Transverse colon (tissue), 4 donors: ENCODE data around the gene ABCB4. TPM values are rescaled to one million over a fixed set of nuclear protein-coding genes. Genes with fewer than 3 reads are reported as not detected.
"Not testable (repeated sequence)": the region's sequence is repeated elsewhere in the genome, so short reads cannot be mapped to it uniquely, and the experiment has no call there.

Source experiments
- DNase-seq: peaks from one replicate; pipeline ENCODE4 v3.0.0-alpha.2; 2019
- H3K27ac ChIP-seq, 4 donors: fragments of 200-600 bp; sonication (generic); 2 replicates each; pipeline ENCODE4 v1.5.1; 2016 to 2018; ENCODE audit warnings: inconsistent platforms in 4 of 4
- H3K27me3 ChIP-seq: fragments of 200-600 bp; sonication (generic); 2 replicates; pipeline ENCODE4 v1.5.1; 2017; ENCODE audit warnings: inconsistent platforms
- H3K36me3 ChIP-seq, 4 donors: fragments of 200-600 bp; sonication (generic); 2 replicates each; pipeline ENCODE4 v1.5.1; 2017 to 2019; ENCODE audit warnings: inconsistent platforms in 4 of 4
- H3K4me1 ChIP-seq, 4 donors: fragments of 200-600 bp; sonication (generic); 2 replicates each; pipeline ENCODE4 v1.5.1; 2017 to 2020; ENCODE audit warnings: inconsistent platforms in 4 of 4
- H3K4me3 ChIP-seq, 4 donors: fragments of 200-600 bp; sonication (generic); 1 replicate in 1 of 4; 2 replicates in 3 of 4; pipeline versions ENCODE4 v1.5.1 to v1.6.1; 2017 to 2019; ENCODE audit warnings: inconsistent platforms in 4 of 4
- H3K9me3 ChIP-seq, 2 donors: fragments of 200-600 bp; sonication (generic); 2 replicates each; pipeline ENCODE4 v1.5.1; 2017 to 2019; ENCODE audit warnings: inconsistent platforms in 2 of 2
- EP300 ChIP-seq: sonication (generic); formaldehyde crosslinking; IDR thresholded peaks from one replicate; pipeline ENCODE4 v1.6.1; 2017; ENCODE audit warnings: antibody characterized with exemption, low read depth
- POLR2A ChIP-seq: fragments of 450-650 bp; IDR thresholded peaks from one replicate; pipeline ENCODE4 v1.6.1; 2016; ENCODE audit warnings: antibody characterized with exemption, mild to moderate bottlenecking, moderate library complexity
- POLR2AphosphoS5 ChIP-seq, 3 donors: sonication (generic); formaldehyde crosslinking; IDR thresholded peaks; one replicate each; pipeline ENCODE4 v1.6.1; 2016; ENCODE audit warnings: antibody characterized with exemption in 3 of 3
- WGBS, 2 donors: methylation state at CpG; one replicate each; pipeline ENCODE4 v1.1.5; 2018; ENCODE audit warnings: low coverage in 1 of 2; 5-methylcytosine and 5-hydroxymethylcytosine counted together
- in situ Hi-C, 4 donors: fragments of 200-750 bp; cut with MboI; loops; one replicate each; pipeline versions ENCODE4 v1.15.0 to v1.15.1; 2017; ENCODE audit warnings: low sequenced_read_pairs in 3 of 4, low pct_ligation_motif_present in 1 of 4, low pct_unique_long_range_greater_than_20kb in 1 of 4
- intact Hi-C: fragments of 100-400 bp; cut with DNase I; formaldehyde crosslinking; loops from one replicate; pipeline ENCODE4 v1.15.1; 2023; ENCODE audit warnings: low total_unique reads
- total RNA-seq, 4 donors: library from RNA; depleted of rRNA; stranded (reverse); fragments of >200 nt; gene quantifications; one replicate each; pipeline ENCODE4 v1.1.0, GENCODE V29; 2016
- TF ChIP-seq, protein P1 (sequence below), 5 experiments: fragments of 200-600 bp in 3 of 5; fragments of 450-650 bp in 2 of 5; sonication (generic) in 3 of 5; IDR thresholded peaks; 1 replicate in 2 of 5; 2 replicates in 3 of 5; pipeline ENCODE4 v1.5.1; 2016 to 2017; ENCODE audit warnings: antibody characterized with exemption in 5 of 5, inconsistent platforms in 3 of 5, mild to moderate bottlenecking in 2 of 5, moderate library complexity in 1 of 5

ABCB4 gene
- total RNA-seq, 4 donors from 2014 or later = 1.1 to 16.1 (median 2.5) TPM; not detected in 1

GRCh38 chr7:87471473-87471872 lies 4.0 kb downstream of the ABCB4 start:
- Histone ChIP-seq H3K27ac (no peak overlapping the region), H3K4me1 (peaks cover 0 to 21% (median 14%) of the 10 kb centered on the region in 4 donors), H3K9me3 (no peaks in the 10 kb centered on the region), H3K27me3 (peaks cover 8% of the 10 kb centered on the region), H3K4me3 (no peak overlapping the region), H3K36me3 (no peaks in the 10 kb centered on the region)
- TF ChIP-seq EP300 (no peak), POLR2AphosphoS5 (IDR thresholded peaks at IDR 0.05) (no peak), POLR2A (no peak)
- TF ChIP-seq, protein P1, sequence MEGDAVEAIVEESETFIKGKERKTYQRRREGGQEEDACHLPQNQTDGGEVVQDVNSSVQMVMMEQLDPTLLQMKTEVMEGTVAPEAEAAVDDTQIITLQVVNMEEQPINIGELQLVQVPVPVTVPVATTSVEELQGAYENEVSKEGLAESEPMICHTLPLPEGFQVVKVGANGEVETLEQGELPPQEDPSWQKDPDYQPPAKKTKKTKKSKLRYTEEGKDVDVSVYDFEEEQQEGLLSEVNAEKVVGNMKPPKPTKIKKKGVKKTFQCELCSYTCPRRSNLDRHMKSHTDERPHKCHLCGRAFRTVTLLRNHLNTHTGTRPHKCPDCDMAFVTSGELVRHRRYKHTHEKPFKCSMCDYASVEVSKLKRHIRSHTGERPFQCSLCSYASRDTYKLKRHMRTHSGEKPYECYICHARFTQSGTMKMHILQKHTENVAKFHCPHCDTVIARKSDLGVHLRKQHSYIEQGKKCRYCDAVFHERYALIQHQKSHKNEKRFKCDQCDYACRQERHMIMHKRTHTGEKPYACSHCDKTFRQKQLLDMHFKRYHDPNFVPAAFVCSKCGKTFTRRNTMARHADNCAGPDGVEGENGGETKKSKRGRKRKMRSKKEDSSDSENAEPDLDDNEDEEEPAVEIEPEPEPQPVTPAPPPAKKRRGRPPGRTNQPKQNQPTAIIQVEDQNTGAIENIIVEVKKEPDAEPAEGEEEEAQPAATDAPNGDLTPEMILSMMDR (IDR thresholded peaks at IDR 0.05) = no peak
- in situ Hi-C loops (no loop called here), intact Hi-C loops (no loop called here)
- WGBS, 2 donors = 83 to 87% methylated on average over 2 of the region's 2 CpGs
- DNase-seq = no peak

DNA sequence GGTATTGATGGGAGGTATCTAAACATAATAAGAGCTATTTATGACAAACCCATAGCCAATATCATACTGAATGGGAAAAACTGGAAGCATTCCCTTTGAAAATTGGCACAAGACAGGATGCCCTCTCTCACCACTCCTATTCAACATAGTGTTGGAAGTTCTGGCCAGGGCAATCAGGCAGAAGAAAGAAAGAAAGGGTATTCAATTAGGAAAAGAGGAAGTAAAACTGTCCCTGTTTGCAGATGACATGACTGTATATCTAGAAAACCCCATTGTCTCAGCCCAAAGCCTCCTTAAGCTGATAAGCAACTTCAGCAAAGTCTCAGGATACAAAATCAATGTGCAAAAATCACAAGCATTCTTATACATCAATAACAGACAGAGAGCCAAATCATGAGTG lies 6.3 kb downstream of the ABCB4 start:
- H3K4me1 ChIP-seq, H3K36me3 ChIP-seq, in situ Hi-C loops, H3K9me3 ChIP-seq, DNase-seq, H3K27ac ChIP-seq, intact Hi-C loops, H3K4me3 ChIP-seq, H3K27me3 ChIP-seq: not testable (repeated sequence)

DNA sequence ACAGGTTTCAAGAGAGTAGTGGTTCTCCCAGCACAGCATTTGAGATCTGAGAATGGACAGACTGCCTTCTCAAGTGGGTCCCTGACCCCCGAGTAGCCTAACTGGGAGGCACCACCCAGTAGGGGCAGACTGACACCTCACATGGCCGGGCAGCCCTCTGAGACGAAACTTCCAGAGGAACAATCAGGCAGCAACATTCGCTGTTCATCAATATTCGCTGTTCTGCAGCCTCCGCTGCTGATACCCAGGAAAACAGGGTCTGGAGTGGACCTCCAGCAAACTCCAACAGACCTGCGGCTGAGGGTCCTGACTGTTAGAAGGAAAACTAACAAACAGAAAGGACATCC lies 10.0 kb downstream of the ABCB4 start:
- DNase-seq, H3K36me3 ChIP-seq, H3K27ac ChIP-seq, H3K9me3 ChIP-seq, in situ Hi-C loops, H3K27me3 ChIP-seq, intact Hi-C loops, H3K4me3 ChIP-seq, H3K4me1 ChIP-seq: not testable (repeated sequence)
- 79% methylated on average over 7 of the region's 7 CpGs; no CpG with 5 or more reads in 1 of the 2 donors for WGBS, 2 donors

GRCh38 chr7:87464830-87465533 lies 10.5 kb downstream of the ABCB4 start:
- H3K4me1 ChIP-seq, intact Hi-C loops, H3K4me3 ChIP-seq, H3K36me3 ChIP-seq, in situ Hi-C loops, H3K27me3 ChIP-seq, H3K9me3 ChIP-seq, H3K27ac ChIP-seq: not testable (repeated sequence)
- DNase-seq = peak; percentile 21
- 67 to 71% methylated on average over 1 to 16 of the region's 16 CpGs for WGBS, 2 donors

DNA sequence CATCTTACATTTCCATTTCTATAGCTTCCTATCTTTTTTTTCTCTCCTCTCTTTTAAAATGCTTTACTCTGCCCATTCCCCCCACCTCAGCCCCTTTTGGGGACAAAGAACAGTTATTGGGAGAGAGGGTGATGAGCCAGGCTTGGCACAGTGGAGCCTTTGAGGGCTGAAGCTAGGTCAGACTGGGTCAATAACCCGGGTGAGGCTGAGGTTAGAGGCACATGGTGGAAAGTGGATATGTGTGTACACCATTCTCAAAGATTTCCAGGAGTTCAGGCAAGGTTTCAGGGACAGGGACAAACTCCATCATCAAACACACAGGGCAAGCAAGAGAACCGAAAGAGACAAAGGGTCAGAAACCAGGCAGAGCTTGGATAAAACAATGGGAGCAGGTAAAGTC lies 11.5 kb downstream of the ABCB4 start:
- WGBS, 2 donors = 74 to 100% methylated on average over 1 to 2 of the region's 2 CpGs
- intact Hi-C loops = no loop called here
- TF ChIP-seq EP300 = no peak
- TF ChIP-seq, protein P1 (IDR thresholded peaks at IDR 0.05) = no peak
- TF ChIP-seq POLR2A = no peak
- TF ChIP-seq POLR2AphosphoS5 (IDR thresholded peaks at IDR 0.05) = no peak

GRCh38 chr7:87460444-87460843 lies 15.0 kb downstream of the ABCB4 start:
- H3K27me3 ChIP-seq, H3K36me3 ChIP-seq, H3K27ac ChIP-seq, H3K4me3 ChIP-seq, in situ Hi-C loops, H3K9me3 ChIP-seq, intact Hi-C loops, DNase-seq, H3K4me1 ChIP-seq: not testable (repeated sequence)
- WGBS, 2 donors = 92 to 94% methylated on average over 2 to 3 of the region's 3 CpGs

More for the DNA sequence above, 11.5 kb downstream of the ABCB4 start:
- DNase-seq = no peak
- no peaks in the 10 kb centered on the region for H3K9me3 ChIP-seq
- H3K27ac ChIP-seq = no peak overlapping the region
- in situ Hi-C loops = no loop called here
- no peaks in the 10 kb centered on the region for H3K36me3 ChIP-seq
- no peaks in the 10 kb centered on the region for H3K27me3 ChIP-seq
- H3K4me3 ChIP-seq = no peak overlapping the region
- peaks cover 0 to 6% (median 2%) of the 10 kb centered on the region in 4 donors for H3K4me1 ChIP-seq
